ENCODE results near the gene HMGCS1.
"Not testable (repeated sequence)": the region's sequence is repeated elsewhere in the genome, so short reads cannot be mapped to it uniquely, and the experiment has no call there.

HMGCS1 gene

GRCh38 chr5:43312076-43312661 is 1.0 kb downstream of the HMGCS1 start:
- DNase-seq: no peak

GRCh38 chr5:43309637-43310036 is 3.6 kb downstream of the HMGCS1 start:
- peak; percentile 60 for DNase-seq

- no peak for DNase-seq
These were observed 4.1 kb downstream of the HMGCS1 start for GRCh38 chr5:43309122-43309521.

GRCh38 chr5:43306954-43307353 is 6.3 kb downstream of the HMGCS1 start:
- DNase-seq: not testable (repeated sequence)

DNA sequence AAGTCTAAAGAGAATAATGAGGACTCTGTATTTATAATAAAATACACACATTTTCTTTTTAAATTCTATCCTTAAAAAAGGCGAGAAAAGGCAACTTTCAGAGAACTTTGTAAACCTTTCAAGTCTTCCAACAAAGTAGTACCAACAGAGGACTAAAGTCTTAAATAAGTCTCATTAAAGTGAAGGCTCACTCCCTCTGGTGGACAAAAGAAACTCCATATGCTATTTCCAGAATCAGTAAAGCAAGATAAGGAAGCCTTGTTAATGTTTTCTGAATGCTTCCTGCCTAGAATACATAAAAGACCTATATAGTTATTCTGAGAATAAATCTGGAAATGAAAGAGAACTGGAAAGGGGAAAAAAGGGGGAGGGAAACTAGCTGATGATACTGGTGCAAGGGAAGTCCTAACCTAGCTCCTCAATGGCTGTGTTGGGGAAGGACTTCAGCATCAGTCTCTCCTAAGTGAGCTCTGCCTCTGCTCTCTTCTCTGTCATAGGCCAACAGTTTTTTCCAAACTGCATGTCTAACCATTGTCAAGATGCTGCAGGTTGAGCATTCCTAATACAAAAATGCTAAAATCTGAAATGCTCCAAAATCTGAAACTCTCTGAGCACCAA is 7.2 kb downstream of the HMGCS1 start:
- peak; percentile 88 for DNase-seq

- no peak for DNase-seq
These were observed 8.7 kb downstream of the HMGCS1 start for GRCh38 chr5:43304525-43304924.

GRCh38 chr5:43303242-43303641 is 10.0 kb downstream of the HMGCS1 start:
- DNase-seq: peak; percentile 28

DNA sequence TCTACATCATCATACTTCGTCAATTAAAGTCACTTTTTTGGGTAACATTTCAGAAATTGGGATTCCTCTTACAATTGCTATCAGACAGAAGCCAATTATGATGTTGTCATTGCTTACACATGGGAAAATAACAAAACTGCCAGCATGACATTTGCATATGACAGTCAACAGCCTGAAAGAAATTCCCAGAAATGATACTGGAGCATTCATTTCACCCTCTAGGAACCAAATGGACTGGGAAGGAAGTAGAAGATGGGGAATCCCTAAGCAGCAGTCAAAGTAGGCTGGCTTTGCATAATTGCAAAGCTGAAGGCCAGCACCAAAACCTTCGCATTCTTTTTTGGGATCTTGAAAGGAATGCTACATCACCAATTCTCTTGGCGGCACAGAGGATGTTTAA is 10.7 kb downstream of the HMGCS1 start:
- no peak for DNase-seq

- peak; percentile 38 for DNase-seq
These were observed 11.5 kb downstream of the HMGCS1 start for GRCh38 chr5:43301653-43302091.

- DNase-seq: no peak
These were observed 13.1 kb downstream of the HMGCS1 start for GRCh38 chr5:43300112-43300511.

GRCh38 chr5:43298443-43298842 is 14.8 kb downstream of the HMGCS1 start:
- no peak for DNase-seq

DNA sequence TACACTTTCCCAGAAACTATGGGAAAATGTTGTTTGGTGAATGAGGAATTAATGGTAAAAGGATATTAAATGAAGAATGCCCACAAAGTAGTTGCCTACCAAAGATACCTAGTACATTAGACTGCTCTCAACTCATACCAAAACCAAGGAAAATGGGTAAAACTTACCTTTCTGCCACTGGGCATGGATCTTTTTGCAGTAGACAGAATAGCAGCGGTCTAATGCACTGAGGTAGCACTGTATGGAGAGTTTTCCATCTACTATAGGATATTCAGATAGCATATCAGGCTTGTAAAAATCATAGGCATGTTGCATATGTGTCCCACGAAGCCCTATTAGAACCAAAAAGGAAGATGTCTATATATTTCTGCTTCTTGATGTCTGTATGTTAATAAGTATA is 16.4 kb downstream of the HMGCS1 start:
- DNase-seq: no peak

DNA sequence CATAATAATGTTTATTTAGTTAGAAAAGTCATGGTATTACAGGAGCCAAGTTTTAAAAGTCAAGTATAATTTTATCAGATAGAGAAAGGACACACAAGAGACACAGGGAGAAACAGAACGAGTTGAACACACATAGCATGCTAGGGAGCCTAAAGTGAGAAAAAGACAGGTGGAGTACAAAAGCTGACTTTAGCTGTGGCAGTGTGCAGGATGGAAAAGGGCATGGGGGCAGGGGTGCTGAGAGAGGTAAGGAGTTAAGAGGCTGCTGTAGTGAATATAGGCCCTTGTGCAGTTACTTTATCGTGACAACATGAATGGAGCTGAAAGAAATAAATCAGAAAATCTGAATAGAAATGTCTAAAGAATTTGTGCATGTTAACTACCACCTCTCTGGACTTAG is 18.0 kb downstream of the HMGCS1 start:
- no peak for DNase-seq

DNA sequence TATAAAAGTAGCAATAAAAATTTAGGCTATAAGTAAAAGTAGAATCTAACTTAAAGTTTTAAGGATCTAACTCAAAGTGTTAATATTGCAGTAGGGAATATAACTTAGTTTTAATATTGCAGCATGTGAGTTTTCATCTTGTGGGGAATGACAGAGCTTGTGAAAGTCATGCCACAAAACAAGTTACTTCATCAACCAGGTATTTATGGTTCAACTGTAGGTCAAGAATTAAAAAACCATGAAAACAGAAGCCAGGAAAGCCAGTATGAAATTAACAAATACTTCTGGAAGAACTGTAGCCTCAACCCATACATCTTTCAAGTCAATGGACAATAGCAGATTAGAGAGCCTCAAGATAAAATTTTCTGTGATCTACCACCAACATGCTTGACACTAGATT is 19.0 kb downstream of the HMGCS1 start:
- DNase-seq: no peak

- no peak for DNase-seq
These were observed 22.5 kb downstream of the HMGCS1 start for GRCh38 chr5:43290726-43291125.

DNA sequence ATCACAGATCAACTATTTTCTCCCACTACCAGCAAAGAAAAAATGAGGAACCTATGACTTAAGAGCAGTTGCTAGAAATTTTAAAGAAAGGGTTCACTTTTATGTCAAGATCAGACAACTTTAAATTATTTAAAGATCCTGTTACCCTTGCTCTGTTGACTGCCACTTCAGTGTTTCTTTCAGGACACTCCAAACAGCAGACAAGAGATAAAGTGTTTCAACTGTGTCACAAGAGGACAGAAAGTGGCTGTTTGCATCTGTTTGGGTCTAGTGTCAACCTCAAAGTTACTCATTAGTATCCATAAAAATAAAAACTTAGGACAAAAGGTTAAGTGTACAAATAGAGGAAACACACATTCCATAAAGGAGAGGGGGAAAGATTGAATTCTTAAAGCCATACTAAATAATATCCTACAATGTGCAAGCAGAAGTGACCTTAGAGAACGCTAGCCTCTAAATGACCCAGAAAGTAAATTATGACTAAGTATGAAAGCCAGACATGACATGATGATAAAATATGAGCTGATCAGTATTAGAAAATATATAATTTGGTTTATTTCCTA is 24.9 kb downstream of the HMGCS1 start:
- no peak for DNase-seq

- DNase-seq: no peak
These were observed 25.7 kb downstream of the HMGCS1 start for GRCh38 chr5:43287493-43287892.

GRCh38 chr5:43286623-43287022 is 26.6 kb downstream of the HMGCS1 start:
- peak; percentile 45 for DNase-seq

DNA sequence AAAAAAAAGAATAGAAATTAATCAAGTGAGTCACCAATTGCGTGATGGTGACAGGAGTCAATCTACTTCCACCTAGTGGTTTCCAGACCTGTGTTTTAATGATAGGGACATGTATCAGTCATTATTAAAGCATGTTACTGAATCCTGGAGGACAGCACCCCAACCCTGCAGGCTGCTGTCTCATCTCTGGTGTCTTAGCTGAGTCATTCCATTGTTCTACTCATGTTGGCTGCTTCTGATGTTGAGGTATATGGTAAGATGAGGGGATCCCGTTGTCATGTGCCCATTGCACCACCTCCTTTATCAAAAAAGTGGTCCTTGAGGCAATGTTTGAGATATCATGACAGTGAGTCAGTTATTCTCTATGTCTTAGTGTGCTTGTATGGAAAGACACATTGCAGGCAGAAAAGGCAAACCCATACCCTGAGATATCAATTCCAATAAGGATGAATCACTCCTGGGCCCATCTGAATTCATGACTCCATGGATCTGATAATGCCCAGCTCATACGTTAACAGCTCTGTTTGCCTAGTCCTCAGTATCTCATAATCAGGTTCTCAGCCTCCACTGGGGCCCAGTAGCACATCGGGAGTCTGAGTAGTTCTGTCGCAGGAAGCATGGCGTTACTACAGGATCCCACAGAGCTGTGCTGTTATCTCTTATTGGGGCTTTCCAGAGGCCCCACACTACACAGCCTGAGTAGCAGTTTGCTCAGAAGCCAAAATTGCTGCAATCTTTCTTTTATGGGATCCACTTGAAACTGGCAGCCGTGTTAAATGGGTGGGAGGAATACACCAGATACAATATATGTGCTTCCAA is 31.2 kb downstream of the HMGCS1 start:
- DNase-seq: no peak

- DNase-seq: no peak
These were observed 33.5 kb downstream of the HMGCS1 start for GRCh38 chr5:43279548-43280274.

GRCh38 chr5:43275391-43275790 is 37.8 kb downstream of the HMGCS1 start:
- no peak for DNase-seq

- no peak for DNase-seq
These were observed 38.6 kb downstream of the HMGCS1 start for GRCh38 chr5:43274435-43275114.

DNA sequence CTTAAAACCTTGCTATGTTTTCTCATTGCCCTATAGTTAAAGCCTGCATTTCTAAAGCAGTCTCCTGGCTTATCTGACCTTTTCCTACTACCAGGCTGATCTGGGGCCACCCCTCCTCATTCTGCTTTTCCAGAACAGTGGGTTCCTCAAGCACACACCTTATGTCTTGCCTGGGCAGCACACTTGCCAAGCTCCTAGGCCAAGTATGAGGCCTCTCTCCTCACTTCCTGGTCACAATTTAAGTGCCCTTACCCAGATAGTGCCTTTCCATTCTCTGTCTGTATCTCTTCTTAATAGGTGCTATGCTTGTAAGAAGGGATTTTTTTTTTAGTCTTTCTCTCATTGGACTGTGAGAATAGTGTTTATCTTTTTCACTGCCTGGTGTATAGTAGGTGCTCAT is 39.7 kb downstream of the HMGCS1 start:
- DNase-seq: no peak

All from hematopoietic multipotent progenitor cell treated with erythropoietin and hydrocortisone succinate and interleukin-3 and kit ligand, for 8 days (in vitro differentiated cells).